GM19099 (cell line): Measurements from ENCODE around the gene UBA52.

ENCODE experiments used
- POLR2A ChIP-seq: IDR thresholded peaks from 3 replicates; pipeline ENCODE4 v1.6.1; 2011; ENCODE audit warnings: low read depth; ENCODE audit not compliant: insufficient read length; ENCODE audit errors: extremely low read depth

The UBA52 gene

GRCh38 chr19:18597809-18598660, 26.4 kb downstream of the UBA52 start:
- TF ChIP-seq POLR2A: no peak

DNA sequence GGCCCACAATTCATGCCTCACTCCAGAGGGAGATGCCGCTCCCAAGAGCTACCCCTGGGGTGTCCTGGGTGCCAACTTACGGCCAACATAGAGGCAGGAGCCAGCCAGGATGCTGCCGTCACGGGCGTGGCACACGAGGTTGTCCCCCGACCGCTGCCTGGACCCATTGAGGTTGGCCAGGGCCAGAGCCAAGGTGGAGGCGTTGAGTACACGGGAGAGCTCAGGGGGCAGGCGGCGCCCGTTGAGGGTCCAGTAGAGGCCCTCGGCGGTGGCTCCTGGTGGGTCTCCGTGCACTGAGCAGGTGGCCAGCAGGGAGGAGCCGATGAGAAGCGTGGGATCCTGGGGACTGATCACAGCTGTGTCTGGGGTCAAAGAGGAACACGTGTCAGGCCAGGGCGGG, 27.8 kb downstream of the UBA52 start:
- TF ChIP-seq POLR2A: no peak

- TF ChIP-seq POLR2A: no peak
Measured at GRCh38 chr19:18601875-18602274, 30.2 kb downstream of the UBA52 start.

DNA sequence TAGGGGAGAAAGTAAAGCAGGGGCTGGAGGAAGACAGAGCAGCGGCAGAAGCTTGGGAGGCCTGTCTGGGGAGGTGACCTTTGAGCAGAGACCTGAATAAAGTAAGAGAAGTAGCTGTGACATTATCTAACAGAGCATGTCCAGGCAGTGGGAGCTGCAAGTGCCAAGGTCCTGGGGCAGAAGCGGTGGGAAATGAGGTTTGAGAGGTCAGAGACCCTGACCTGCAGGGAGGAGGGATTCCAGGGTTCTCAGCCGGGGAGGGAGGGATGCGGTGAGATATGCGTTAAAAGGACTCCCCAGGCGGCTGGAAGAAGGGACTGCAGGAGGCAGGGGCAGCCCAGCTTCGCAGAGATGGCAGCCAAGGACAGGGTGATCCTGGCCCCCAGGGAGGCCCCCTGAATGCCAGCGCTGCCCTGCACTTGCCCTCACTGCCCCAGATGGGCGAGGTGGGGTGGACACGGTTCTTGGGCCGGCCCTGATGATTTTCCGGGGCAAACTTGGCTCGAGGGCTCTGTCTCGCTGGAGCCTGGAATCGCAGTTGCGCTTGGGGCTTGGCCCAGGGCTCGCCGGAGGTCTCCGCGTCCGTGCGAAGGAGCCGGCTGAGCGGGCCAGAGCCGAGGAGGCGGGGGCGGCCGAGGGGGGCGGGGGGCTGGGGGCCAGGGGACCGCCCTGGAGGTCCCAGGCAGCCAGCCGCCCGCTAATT, 31.7 kb downstream of the UBA52 start:
- TF ChIP-seq POLR2A: no peak

DNA sequence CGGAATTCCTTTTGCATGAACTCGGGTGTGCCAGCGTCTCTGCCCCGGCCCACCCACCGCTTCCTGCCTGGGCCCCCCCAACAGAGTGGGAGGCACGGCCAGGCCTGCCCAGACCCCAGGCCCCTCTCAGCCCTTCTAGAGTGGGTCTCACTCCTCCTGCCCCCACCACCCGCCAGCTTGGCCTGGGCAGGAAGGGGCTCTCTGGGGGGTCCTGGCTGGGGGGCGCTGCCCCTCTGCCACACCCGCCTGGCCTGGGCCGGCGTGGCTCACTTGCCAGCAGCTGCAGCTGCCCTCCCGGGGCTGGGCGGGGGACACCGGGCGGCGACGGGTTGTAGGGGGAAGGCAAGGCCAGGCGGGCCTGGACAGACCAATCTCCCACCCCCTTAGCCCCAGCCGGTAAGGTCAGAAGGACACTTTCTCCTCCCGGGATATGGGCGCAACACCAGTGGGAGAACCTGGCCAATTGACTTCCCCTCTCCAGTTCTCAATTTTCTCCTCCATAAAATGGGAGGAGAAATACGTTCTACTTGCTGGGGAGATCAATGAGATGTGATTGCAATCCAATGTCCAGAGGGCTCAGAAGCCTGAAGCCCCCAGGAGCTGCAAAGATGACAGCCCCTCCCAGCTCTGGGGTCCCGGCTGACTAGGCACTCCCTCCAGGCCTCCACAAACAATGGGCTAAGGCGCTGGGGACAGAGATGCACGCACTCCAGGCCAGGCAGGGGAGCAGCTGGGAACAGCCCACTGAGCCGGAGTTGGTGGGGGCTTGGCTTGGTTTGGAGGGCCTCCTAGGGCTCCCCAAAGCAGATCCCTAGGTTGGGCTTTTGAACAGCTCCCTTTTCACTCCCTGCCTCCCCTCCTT, 32.5 kb downstream of the UBA52 start:
- no peak for TF ChIP-seq POLR2A

DNA sequence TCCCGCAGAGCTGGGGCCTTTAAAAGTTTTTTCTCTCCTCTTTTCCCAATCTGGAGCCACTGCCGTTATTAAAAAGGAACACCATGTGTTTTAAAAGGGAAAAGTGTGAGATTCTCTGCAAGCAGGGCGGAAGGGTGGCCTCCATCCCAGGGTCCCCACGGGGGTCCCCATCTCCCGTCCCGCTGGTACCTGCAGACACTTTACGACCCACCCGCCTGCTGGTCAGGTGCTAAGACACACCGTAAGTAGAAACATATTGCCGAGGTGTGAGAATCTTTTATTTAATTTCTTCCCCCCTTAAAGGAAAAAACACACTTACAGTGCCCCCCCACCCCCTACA, 33.1 kb downstream of the UBA52 start:
- TF ChIP-seq POLR2A: no peak

GRCh38 chr19:18605196-18605545, 33.5 kb downstream of the UBA52 start:
- no peak for TF ChIP-seq POLR2A

DNA sequence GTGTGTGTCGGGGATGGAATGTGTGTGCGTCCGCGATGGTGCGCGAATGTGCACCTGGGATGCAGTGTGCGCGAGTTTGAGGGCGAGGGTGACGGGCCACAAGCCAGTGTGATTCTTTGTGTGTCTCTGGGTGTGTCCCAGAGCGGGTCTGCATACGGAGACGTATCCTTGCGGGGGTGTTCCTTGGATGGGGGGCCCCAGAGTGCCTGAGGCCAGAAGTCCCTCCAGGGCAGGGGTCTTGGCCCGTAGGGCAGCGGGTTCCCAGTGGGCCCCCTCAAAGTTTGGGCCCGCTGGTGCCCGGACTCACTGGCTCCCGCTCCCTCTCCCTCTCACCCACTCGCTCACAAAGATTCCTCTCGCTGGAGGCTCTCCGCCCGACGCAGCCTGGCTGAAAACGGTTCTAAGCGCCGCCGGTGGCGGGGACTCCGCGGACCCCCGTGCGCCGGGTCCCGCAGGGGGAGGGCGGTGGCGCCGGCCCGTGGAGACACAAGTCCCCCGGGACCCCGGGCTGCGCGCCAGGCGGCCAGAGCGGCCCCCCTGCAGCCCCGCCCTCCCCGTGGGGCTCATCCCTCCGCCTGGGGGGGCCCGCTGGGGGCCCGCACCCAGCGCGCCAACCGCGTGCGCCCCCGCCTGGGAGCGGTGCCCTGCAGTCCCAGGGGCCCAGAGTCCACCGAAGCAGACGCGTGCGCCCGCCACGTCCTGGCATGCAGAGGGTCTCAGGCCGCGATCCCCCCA, 34.1 kb downstream of the UBA52 start:
- no peak for TF ChIP-seq POLR2A

GRCh38 chr19:18606281-18607225, 34.9 kb downstream of the UBA52 start, which contains the start of gene CRLF1:
CRLF1 (minus strand) TSS chr19:18606799; CDS start chr19:18606656, 143 bp downstream.
- no peak for TF ChIP-seq POLR2A

DNA sequence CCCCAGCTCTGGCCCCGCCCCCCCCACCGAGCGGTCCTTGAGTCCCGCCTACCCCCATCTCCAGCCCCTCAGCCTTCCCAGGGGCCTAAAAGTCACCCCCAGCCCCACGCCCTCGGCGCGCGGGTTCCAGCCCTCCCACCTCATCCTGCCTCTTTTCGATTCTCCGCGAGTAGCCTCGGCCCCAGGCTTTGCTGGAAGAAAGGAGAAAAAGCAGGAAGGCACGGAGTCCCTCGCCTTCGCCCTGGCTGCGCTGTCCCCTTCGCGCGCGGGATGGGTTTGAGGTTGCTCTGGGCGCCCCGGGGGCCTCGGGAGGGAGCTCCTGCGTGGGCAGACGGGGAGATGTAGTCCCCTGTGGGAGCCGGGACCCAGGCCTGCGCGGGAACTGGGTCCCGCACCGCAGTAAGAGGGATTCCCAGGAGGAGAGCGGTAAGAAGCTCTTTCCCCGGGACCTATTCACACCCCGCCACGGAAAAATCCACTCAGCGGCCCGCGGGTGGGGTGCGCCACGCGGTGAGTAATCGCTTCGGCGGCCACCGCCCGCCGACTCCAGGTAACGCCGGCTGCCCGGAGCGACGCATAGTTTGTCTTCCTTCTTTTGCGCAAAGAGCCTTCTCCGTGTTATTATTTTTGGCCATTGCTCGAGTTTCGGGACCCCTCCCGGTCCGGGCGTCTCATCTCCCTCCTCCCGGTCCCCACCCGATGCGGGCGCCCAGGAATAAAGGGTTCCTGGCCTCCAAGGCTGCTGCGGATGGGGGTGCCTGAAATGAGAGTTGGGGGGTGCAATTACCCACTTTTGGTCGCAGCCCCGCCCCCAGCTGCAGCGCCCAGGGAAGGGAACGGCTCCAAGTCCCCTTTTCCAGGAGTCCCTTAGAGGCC, 35.8 kb downstream of the UBA52 start:
- TF ChIP-seq POLR2A: no peak

DNA sequence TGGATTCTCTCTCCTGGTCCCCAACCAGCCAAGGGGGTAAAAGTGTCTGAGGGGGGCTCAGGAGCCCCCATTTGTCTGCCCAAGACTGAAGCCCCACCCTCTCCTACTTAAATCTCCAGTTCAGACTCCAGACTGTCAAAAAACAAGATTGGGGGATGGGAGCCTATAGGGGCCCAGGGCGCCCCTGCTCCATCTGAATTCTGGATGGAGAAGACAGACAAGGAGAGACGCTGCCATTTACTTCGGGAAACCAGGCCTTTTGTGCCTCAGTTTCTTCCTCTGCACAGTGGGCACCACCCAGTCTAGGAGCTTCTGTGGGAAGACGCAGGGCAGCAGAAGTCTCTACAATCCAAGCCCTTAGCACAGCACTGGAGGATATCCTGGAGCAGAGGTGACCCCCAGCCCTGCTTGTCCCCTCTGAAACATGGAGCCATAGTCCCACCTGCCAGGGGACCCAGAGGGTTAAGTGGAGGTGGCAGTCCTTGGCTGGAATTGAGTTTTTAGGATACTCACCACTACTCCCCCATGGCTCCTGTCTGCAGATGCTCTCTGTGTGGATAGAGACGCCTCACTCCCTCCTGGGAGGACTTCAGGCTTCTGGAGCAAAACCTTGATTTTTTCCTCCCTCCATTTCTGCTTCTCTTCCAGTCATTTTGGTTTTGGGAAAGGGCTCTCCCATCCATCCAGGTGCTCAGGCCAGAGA, 36.6 kb downstream of the UBA52 start:
- no peak for TF ChIP-seq POLR2A
